Chondrocyte (in vitro differentiated cells): Measurements from ENCODE around the gene DPP7. TPM values are rescaled to one million over a fixed set of nuclear protein-coding genes. Genes with fewer than 3 reads are reported as not detected.

ENCODE experiments used
- DNase-seq: peaks from one replicate; pipeline ENCODE4 v3.0.0; 2021; ENCODE audit warnings: mixed read lengths, low spot score
- H3K27ac Mint-ChIP-seq: one replicate; pipeline ENCODE4 v1.8.0; 2021; ENCODE audit warnings: mild to moderate bottlenecking, moderate library complexity, mixed read lengths; ENCODE audit not compliant: unreplicated experiment
- H3K27me3 Mint-ChIP-seq: 2 replicates; pipeline ENCODE4 v1.8.0; 2021; ENCODE audit warnings: low read depth, mixed read lengths
- H3K36me3 Mint-ChIP-seq: 2 replicates; pipeline ENCODE4 v1.8.0; 2021; ENCODE audit warnings: low read depth, mixed read lengths
- H3K4me1 Mint-ChIP-seq: 2 replicates; pipeline ENCODE4 v1.8.0; 2021; ENCODE audit warnings: low read depth, mild to moderate bottlenecking, mixed read lengths
- H3K4me3 Mint-ChIP-seq: one replicate; pipeline ENCODE4 v1.8.0; 2021; ENCODE audit warnings: mild to moderate bottlenecking, moderate library complexity, mixed read lengths; ENCODE audit not compliant: unreplicated experiment
- H3K9me3 Mint-ChIP-seq: 2 replicates; pipeline ENCODE4 v1.8.0; 2021; ENCODE audit warnings: low read depth, mixed read lengths
- CTCF ChIP-seq: fragments of 200-600 bp; sonication (generic); IDR thresholded peaks from 2 replicates; pipeline ENCODE4 v1.5.0; 2021; ENCODE audit warnings: antibody characterized with exemption, mild to moderate bottlenecking, moderate library complexity
- total RNA-seq: library from RNA; stranded (reverse); gene quantifications from 3 replicates; pipeline ENCODE4 v1.2.1, GENCODE V29; 2021

Gene DPP7
- total RNA-seq, 1 donor from 2014 or later = 82.2 TPM

DNA sequence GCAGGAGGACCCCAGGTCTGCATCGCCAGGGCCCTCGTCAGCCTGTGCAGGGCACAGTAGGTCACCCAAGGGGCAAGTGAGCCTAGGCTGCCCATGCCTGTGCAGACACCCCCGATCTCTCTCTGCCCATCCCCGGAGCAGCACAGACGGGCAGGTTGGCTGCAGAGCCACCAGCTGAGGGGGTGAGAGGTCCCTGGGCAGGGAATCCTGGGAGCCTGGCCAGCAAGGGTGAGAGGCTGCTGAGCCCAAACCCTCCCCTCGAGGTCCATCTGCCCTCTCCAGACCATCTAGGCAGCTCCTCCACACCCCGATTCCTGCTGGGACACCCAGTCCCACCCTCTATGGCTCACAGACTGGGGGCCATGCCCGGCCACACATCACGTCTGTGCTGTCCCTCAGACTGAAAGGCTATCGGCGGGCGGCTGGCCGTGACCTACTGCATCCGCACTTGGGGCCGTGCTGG, 2.8 kb upstream of the DPP7 start:
- Mint-ChIP-seq H3K27ac (no peak overlapping the region), H3K9me3 (no peaks in the 10 kb centered on the region), H3K4me3 (no peak overlapping the region), H3K4me1 (peaks cover 7% of the 10 kb centered on the region), H3K27me3 (no peaks in the 10 kb centered on the region), H3K36me3 (no peaks in the 10 kb centered on the region)
- no peak for TF ChIP-seq CTCF
- peak; percentile 83 for DNase-seq

DNA sequence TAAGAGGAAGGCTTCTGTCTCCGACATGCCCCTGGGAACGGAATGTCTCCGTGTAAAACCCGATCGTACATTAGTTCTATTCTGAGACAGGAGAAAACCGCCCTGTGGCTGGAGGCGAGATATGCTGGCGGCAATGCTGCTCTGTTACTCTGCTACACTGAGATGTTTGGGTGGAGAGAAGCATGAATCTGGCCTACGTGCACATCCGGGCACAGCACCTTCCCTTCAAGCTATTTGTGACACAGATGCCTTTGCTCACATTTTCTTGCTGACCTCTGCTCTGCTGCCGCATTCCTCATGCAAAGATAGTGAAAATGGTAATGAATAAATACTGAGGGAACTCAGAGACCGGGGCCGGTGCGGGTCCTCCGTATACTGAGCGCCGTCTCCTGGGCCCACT, 2.2 kb upstream of the DPP7 start:
- H3K9me3 Mint-ChIP-seq = no peaks in the 10 kb centered on the region
- peaks cover 3% of the 10 kb centered on the region for H3K4me1 Mint-ChIP-seq
- DNase-seq = no peak
- H3K4me3 Mint-ChIP-seq = no peak overlapping the region
- H3K36me3 Mint-ChIP-seq = no peaks in the 10 kb centered on the region
- H3K27ac Mint-ChIP-seq = no peak overlapping the region
- TF ChIP-seq CTCF = no peak
- H3K27me3 Mint-ChIP-seq = no peaks in the 10 kb centered on the region

- Mint-ChIP-seq H3K27me3 (no peaks in the 10 kb centered on the region), H3K4me1 (peaks cover 3% of the 10 kb centered on the region), H3K4me3 (no peak overlapping the region), H3K27ac (no peak overlapping the region), H3K36me3 (no peaks in the 10 kb centered on the region), H3K9me3 (no peaks in the 10 kb centered on the region)
- TF ChIP-seq CTCF = no peak
- DNase-seq = no peak
Measured at GRCh38 chr9:137116027-137116507, 1.5 kb upstream of the DPP7 start.

- DNase-seq = no peak
- TF ChIP-seq CTCF = no peak
- H3K27me3 Mint-ChIP-seq = no peaks in the 10 kb centered on the region
- no peaks in the 10 kb centered on the region for H3K9me3 Mint-ChIP-seq
- H3K36me3 Mint-ChIP-seq = peaks cover 2% of the 10 kb centered on the region
- H3K4me1 Mint-ChIP-seq = peaks cover 3% of the 10 kb centered on the region
- H3K27ac Mint-ChIP-seq = no peak overlapping the region
- H3K4me3 Mint-ChIP-seq = no peak overlapping the region
Measured at GRCh38 chr9:137115394-137116026, 977 bp upstream of the DPP7 start.

- TF ChIP-seq CTCF = no peak
- peaks cover 2% of the 10 kb centered on the region for H3K36me3 Mint-ChIP-seq
- no peaks in the 10 kb centered on the region for H3K27me3 Mint-ChIP-seq
- peaks cover 3% of the 10 kb centered on the region for H3K4me1 Mint-ChIP-seq
- no peak overlapping the region for H3K27ac Mint-ChIP-seq
- DNase-seq = no peak
- H3K4me3 Mint-ChIP-seq = peak overlapping the region; percentile 36
- H3K9me3 Mint-ChIP-seq = no peaks in the 10 kb centered on the region
Measured at GRCh38 chr9:137114220-137114612, 317 bp downstream of the DPP7 start.
